ENCODE data around the gene FOXQ1.

GRCh38 chr6:1363729-1364572 lies 52.1 kb downstream of the FOXQ1 start:
- no peak for TF ChIP-seq ZBTB33 (IDR thresholded peaks at IDR 0.05)
- peak; percentile 50 for TF ChIP-seq RAD21 (IDR thresholded peaks at IDR 0.05; ENCODE audit: insufficient read depth, low read depth, low read length)
- TF ChIP-seq ZNF384 (IDR thresholded peaks at IDR 0.05; ENCODE audit: borderline replicate concordance, low read depth, low read length): no peak
- TF ChIP-seq CTCF (IDR thresholded peaks at IDR 0.05 in 2 of 3, conservative IDR thresholded peaks at IDR 0.05 in 1 of 3; ENCODE audit: control insufficient read depth in 2 of 3, extremely low read depth in 1 of 3, insufficient read depth in 1 of 3, low read depth in 3 of 3, low read length in 3 of 3): peak in 2 of 3 experiments; percentile 23 to 28; a peak in 2 of 6 replicates
- TF ChIP-seq E2F4 (IDR thresholded peaks at IDR 0.05; ENCODE audit: low read depth, low read length): no peak
- TF ChIP-seq EZH2 (IDR thresholded peaks at IDR 0.05; ENCODE audit: borderline replicate concordance, control insufficient read depth, low read depth, low read length): no peak
- no peak for TF ChIP-seq RBBP5 (conservative IDR thresholded peaks at IDR 0.05)
- no peak for TF ChIP-seq POLR2A (IDR thresholded peaks at IDR 0.05; ENCODE audit: low read depth, low read length)
- no peak for TF ChIP-seq ESRRA (IDR thresholded peaks at IDR 0.05; ENCODE audit: low read length)
- TF ChIP-seq BMI1 (IDR thresholded peaks at IDR 0.05; ENCODE audit: borderline replicate concordance): no peak
- TF ChIP-seq RCOR1 (conservative IDR thresholded peaks at IDR 0.05; ENCODE audit: low read depth, low read length): no peak
- no peak for TF ChIP-seq FOXM1 (IDR thresholded peaks at IDR 0.05; ENCODE audit: low read depth, low read length)
- no peak for TF ChIP-seq SP1 (IDR thresholded peaks at IDR 0.05; ENCODE audit: low read depth, low read length)
- no peak for TF ChIP-seq ZBTB4 (CRISPR knock-in tag; IDR thresholded peaks at IDR 0.05)
